Activated T-cell treated with anti-CD3 and anti-CD28 coated beads, Interleukin-2, amount 50 U/mL, for 72 hours (primary cell): ENCODE results near the gene TJP2. TPM values are rescaled to one million over a fixed set of nuclear protein-coding genes. Genes with fewer than 3 reads are reported as not detected.

Experiments used
- ATAC-seq, 2 donors: fragments of 150-1000 bp; cut with Tn5 transposase; replicated peaks in 1 of 2; 2 replicates each; pipeline ENCODE4 v1.10.0; 2021; ENCODE audit warnings: moderate library complexity in 2 of 2, mild to moderate bottlenecking in 1 of 2
- DNase-seq, 2 donors: peaks; one replicate each; pipeline ENCODE4 v3.0.0; 2021 to 2022; ENCODE audit warnings: mixed read lengths in 1 of 2
- H3K27ac Mint-ChIP-seq: one replicate; pipeline ENCODE4 v1.8.0; 2022; ENCODE audit warnings: mild to moderate bottlenecking, moderate library complexity, mixed read lengths
- H3K27me3 Mint-ChIP-seq: one replicate; pipeline ENCODE4 v1.8.0; 2022; ENCODE audit warnings: low read depth, mixed read lengths
- H3K36me3 Mint-ChIP-seq, 2 donors: one replicate each; pipeline ENCODE4 v1.8.0; 2022; ENCODE audit warnings: mixed read lengths in 2 of 2, mild to moderate bottlenecking in 1 of 2; ENCODE audit not compliant: insufficient read depth in 2 of 2
- H3K4me1 Mint-ChIP-seq: one replicate; pipeline ENCODE4 v1.8.0; 2022; ENCODE audit warnings: low read depth, mixed read lengths
- H3K4me3 Mint-ChIP-seq, 2 donors: one replicate each; pipeline ENCODE4 v1.8.0; 2022; ENCODE audit warnings: mild to moderate bottlenecking in 2 of 2, mixed read lengths in 2 of 2, moderate library complexity in 2 of 2
- H3K9me3 Mint-ChIP-seq, 2 donors: one replicate each; pipeline ENCODE4 v1.8.0; 2022; ENCODE audit warnings: mixed read lengths in 2 of 2
- total RNA-seq, 2 donors: library from RNA; stranded (reverse); gene quantifications; one replicate each; pipeline ENCODE4 v1.2.3, GENCODE V29; 2022

Gene TJP2
- total RNA-seq, 2 donors from 2014 or later, result 31.1 to 33.8 TPM

DNA sequence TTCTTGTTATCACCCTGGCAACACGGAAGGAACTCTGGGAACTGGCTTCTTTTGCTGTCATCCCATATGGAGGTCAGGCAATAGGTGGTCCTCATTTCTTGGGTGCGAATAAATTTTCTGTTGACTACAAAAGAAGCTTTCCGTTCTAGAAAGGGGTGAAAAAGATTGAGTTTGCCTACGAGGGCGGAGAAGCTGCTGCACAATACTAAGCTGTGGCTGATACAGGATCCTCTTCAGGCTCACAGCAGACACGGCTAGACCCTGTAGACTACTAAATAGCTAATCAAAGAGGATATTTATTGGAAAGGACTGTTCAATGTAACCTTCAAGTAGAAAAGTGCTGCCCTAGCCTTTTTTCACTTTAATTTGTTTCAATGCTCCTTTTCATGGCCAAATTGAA, 58.1 kb downstream of the TJP2 start:
- H3K4me3 Mint-ChIP-seq, result no peak overlapping the region
- DNase-seq (no peak), ATAC-seq (no peak)
- no peaks in the 10 kb centered on the region for H3K4me1 Mint-ChIP-seq
- H3K36me3 Mint-ChIP-seq, result peaks cover 0 to 5% of the 10 kb centered on the region in 2 donors
- no peaks in the 10 kb centered on the region for H3K9me3 Mint-ChIP-seq
- H3K27me3 Mint-ChIP-seq, result no peaks in the 10 kb centered on the region
- no peak overlapping the region for H3K27ac Mint-ChIP-seq

DNA sequence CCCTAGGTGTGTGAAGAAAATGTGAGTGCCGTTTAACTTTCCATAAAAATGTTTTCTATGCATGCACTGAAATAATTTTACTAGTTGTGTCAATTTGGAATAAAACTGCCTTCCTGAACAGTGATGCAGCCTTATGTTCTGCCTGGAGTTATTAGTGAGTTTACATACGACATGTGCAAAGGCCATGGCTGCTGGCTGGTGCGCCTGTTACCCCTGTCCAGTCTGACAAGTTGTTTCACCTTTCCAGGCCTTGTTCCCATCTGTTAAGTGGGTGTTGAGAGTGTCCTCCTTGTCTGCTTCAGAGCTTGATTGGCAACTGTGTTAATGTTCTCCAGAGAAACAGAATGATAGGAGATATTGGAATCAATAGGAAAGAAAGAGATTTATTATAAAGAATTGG, 60.6 kb downstream of the TJP2 start:
- H3K4me1 Mint-ChIP-seq, result no peaks in the 10 kb centered on the region
- ATAC-seq (no peak), DNase-seq (no peak)
- no peaks in the 10 kb centered on the region for H3K27me3 Mint-ChIP-seq
- no peak overlapping the region for H3K27ac Mint-ChIP-seq
- peaks cover 1 to 2% of the 10 kb centered on the region in 2 donors for H3K36me3 Mint-ChIP-seq
- H3K9me3 Mint-ChIP-seq, result no peaks in the 10 kb centered on the region
- no peak overlapping the region for H3K4me3 Mint-ChIP-seq

DNA sequence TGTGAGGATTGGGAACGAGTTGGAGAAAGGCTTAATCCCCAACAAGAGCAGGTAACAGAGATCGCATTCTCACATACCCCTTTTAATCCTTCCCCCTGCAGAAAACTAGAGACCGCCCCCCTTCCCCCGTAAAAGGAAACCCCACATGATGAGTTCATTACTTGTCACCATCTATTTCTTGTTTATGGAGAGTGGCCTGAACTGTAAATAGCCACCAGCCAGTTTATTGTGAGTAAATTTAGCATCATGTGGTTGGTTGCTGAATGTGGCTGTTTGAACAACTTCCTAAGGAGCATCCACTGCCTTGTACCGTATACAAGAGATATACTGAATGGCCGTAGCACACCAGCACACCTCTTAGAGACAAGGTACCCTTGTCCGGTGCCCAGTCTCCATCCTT, 62.1 kb downstream of the TJP2 start:
- Mint-ChIP-seq H3K27me3 (no peaks in the 10 kb centered on the region), H3K36me3 (peaks cover 0 to 2% of the 10 kb centered on the region in 2 donors), H3K4me3 (no peak overlapping the region), H3K4me1 (no peaks in the 10 kb centered on the region), H3K9me3 (no peaks in the 10 kb centered on the region), H3K27ac (no peak overlapping the region)
- ATAC-seq (no peak), DNase-seq (no peak)

- no peaks in the 10 kb centered on the region for H3K9me3 Mint-ChIP-seq
- peaks cover 0 to 2% of the 10 kb centered on the region in 2 donors for H3K36me3 Mint-ChIP-seq
- DNase-seq (no peak), ATAC-seq (no peak)
- H3K4me1 Mint-ChIP-seq, result no peaks in the 10 kb centered on the region
- no peak overlapping the region for H3K4me3 Mint-ChIP-seq
- no peaks in the 10 kb centered on the region for H3K27me3 Mint-ChIP-seq
- H3K27ac Mint-ChIP-seq, result no peak overlapping the region
Observed at GRCh38 chr9:69237702-69238295, 63.7 kb downstream of the TJP2 start.

- no peak overlapping the region for H3K4me3 Mint-ChIP-seq
- H3K9me3 Mint-ChIP-seq, result no peaks in the 10 kb centered on the region
- no peaks in the 10 kb centered on the region for H3K4me1 Mint-ChIP-seq
- no peaks in the 10 kb centered on the region for H3K27me3 Mint-ChIP-seq
- DNase-seq, result no peak
- no peak for ATAC-seq
- peaks cover 0 to 3% of the 10 kb centered on the region in 2 donors for H3K36me3 Mint-ChIP-seq
- no peak overlapping the region for H3K27ac Mint-ChIP-seq
Observed at GRCh38 chr9:69243116-69243515, 69.0 kb downstream of the TJP2 start.

DNA sequence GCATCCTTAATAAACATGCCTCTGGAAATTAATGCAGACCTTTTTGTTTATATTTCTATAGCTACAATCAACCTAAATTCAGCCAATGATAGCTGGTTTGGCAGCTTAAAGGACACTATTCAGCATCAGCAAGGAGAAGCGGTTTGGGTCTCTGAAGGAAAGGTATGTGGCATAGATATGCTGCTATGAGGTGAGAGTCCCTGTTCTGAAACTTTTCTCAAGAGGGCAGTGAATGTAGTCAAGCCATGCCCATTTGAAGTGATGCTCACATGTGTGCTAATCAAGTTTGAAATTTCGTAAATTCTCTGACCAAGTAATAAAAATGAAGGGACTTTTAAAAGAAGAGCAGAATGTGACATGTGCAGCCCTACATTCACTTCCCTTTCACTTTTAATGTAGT, 72.6 kb downstream of the TJP2 start:
- Mint-ChIP-seq H3K9me3 (no peaks in the 10 kb centered on the region), H3K27me3 (no peaks in the 10 kb centered on the region), H3K4me3 (no peak overlapping the region), H3K27ac (no peak overlapping the region), H3K36me3 (peaks cover 0 to 3% of the 10 kb centered on the region in 2 donors), H3K4me1 (no peaks in the 10 kb centered on the region)
- ATAC-seq (no peak), DNase-seq (no peak)

DNA sequence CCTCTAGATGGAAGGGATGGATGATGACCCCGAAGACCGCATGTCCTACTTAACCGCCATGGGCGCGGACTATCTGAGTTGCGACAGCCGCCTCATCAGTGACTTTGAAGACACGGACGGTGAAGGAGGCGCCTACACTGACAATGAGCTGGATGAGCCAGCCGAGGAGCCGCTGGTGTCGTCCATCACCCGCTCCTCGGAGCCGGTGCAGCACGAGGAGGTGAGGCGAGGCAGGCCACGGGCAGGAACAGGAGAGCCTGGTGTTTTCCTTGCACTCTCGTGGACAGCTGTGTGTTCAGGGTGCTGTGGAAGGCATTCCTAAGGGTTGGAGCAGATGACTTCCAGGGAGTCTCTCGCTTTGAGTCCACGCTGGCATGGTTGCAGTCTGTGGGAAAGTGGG, 73.9 kb downstream of the TJP2 start:
- Mint-ChIP-seq H3K9me3 (no peaks in the 10 kb centered on the region), H3K27me3 (no peaks in the 10 kb centered on the region), H3K27ac (no peak overlapping the region), H3K4me3 (no peak overlapping the region), H3K36me3 (peaks cover 0 to 3% of the 10 kb centered on the region in 2 donors), H3K4me1 (no peaks in the 10 kb centered on the region)
- ATAC-seq, result no peak
- DNase-seq, result no peak

DNA sequence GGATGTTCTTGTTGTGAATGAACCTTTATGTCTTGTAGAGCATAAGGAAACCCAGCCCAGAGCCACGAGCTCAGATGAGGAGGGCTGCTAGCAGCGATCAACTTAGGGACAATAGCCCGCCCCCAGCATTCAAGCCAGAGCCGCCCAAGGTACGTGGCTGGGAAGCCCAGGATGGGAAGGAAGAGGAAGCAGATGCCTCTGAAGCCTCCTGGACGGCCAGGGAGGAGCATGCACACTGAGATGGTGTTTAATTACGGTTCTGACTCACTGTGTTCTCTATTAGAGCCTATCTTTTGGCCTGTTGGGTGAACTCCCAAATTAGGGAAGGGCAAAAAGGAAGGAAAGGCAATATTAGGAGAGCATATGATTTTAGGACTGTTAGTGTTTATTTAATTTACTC, 75.3 kb downstream of the TJP2 start:
- Mint-ChIP-seq H3K27me3 (no peaks in the 10 kb centered on the region), H3K36me3 (peaks cover 0 to 3% of the 10 kb centered on the region in 2 donors), H3K4me3 (no peak overlapping the region), H3K27ac (no peak overlapping the region), H3K4me1 (no peaks in the 10 kb centered on the region), H3K9me3 (no peaks in the 10 kb centered on the region)
- ATAC-seq, result no peak
- DNase-seq, result no peak

DNA sequence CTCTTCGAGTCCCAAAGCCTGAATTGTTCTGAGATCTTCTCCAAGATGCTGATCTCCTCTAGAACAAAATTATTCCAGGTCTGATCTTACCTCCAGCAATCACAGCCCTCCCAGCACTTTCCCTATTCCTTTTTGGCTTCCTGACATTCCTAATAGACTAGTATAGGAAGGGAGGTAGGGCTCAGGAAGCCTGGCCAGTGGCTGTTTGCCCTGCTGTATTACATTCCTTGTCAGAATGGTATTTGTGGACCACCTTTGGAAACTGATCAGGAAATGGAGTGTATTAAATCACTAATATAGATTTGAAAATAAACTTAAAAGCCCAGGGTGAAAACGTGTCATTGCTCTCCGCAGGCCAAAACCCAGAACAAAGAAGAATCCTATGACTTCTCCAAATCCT, 76.6 kb downstream of the TJP2 start:
- Mint-ChIP-seq H3K27me3 (no peaks in the 10 kb centered on the region), H3K36me3 (peaks cover 0 to 3% of the 10 kb centered on the region in 2 donors), H3K9me3 (no peaks in the 10 kb centered on the region), H3K27ac (no peak overlapping the region), H3K4me3 (no peak overlapping the region), H3K4me1 (no peaks in the 10 kb centered on the region)
- ATAC-seq (no peak), DNase-seq (no peak)

DNA sequence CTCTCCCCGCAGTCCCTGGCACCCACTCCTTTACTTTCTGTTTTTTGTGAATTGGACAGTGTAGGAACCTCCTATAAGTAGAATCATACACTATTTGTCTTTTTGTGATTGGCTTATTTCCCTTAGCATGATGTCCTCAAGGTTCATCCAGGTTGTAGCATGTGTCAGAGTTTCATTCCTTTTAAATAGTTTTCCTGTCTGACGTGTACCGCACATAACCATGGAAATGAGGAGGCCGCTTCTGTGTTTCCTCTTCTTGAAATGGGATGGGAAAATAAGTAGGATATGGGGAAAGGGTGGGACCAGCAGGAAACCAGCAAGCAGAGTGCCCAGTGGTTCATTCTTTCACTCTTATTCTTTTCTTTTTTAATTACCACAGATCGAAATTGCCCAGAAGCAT, 78.4 kb downstream of the TJP2 start:
- H3K27me3 Mint-ChIP-seq, result no peaks in the 10 kb centered on the region

GRCh38 chr9:69253057-69253456, 79.0 kb downstream of the TJP2 start:
- Mint-ChIP-seq H3K4me1 (no peaks in the 10 kb centered on the region), H3K4me3 (no peak overlapping the region), H3K27ac (no peak overlapping the region), H3K9me3 (no peaks in the 10 kb centered on the region), H3K27me3 (no peaks in the 10 kb centered on the region), H3K36me3 (no peaks in the 10 kb centered on the region)
- DNase-seq (no peak), ATAC-seq (no peak)

More for the DNA sequence above, 78.4 kb downstream of the TJP2 start:
- DNase-seq (no peak), ATAC-seq (no peak)
- H3K36me3 Mint-ChIP-seq, result no peaks in the 10 kb centered on the region
- no peaks in the 10 kb centered on the region for H3K4me1 Mint-ChIP-seq
- no peaks in the 10 kb centered on the region for H3K9me3 Mint-ChIP-seq
- H3K4me3 Mint-ChIP-seq, result no peak overlapping the region
- no peak overlapping the region for H3K27ac Mint-ChIP-seq

- Mint-ChIP-seq H3K27me3 (no peaks in the 10 kb centered on the region), H3K27ac (no peak overlapping the region), H3K36me3 (no peaks in the 10 kb centered on the region), H3K4me3 (no peak overlapping the region), H3K9me3 (no peaks in the 10 kb centered on the region), H3K4me1 (no peaks in the 10 kb centered on the region)
- DNase-seq (no peak), ATAC-seq (no peak)
Observed at GRCh38 chr9:69254223-69254622, 80.1 kb downstream of the TJP2 start.

DNA sequence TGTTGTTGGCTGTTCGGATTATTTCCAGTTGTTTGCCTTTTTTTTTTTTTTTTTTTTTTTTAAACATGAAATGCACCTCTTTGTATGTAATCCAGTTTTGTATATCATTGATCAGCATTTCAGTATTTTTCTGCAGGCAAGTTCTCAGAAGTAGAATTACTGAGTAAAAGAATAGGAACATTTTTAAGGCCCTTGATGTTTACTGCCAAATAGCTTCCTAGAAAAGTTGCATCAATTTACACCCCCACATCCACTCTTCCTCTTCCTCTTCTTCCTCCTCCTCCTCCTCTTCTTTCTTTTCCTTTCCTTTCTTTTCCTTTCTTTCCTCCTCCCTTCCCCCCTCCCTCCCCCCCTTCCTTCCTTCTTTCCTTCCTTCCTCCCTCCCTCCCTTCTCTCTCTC, 81.5 kb downstream of the TJP2 start:
- ATAC-seq, result no peak
- no peak overlapping the region for H3K27ac Mint-ChIP-seq

DNA sequence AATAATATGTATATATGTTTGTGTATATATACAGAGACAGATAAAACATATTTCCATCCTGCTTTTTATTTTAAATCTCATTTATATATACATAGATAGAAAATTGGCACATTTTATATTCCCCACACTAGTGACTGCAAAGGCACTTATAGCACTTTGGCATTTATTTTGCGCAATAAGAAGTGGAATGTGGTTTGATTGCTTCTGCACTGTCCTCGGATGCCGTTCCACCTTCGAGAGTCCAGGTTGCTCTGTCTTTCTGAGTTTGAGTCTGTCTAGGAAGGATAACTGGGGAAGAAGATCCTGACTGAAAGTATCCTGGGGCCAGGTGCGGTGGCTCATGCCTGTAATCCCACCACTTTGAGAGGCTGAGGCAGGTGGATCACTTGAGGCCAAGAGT, 84.5 kb downstream of the TJP2 start:
- H3K27me3 Mint-ChIP-seq, result peaks cover 5% of the 10 kb centered on the region
- ATAC-seq, result no peak
- no peak overlapping the region for H3K27ac Mint-ChIP-seq
- H3K36me3 Mint-ChIP-seq, result no peaks in the 10 kb centered on the region
- H3K4me1 Mint-ChIP-seq, result no peaks in the 10 kb centered on the region
- no peaks in the 10 kb centered on the region for H3K9me3 Mint-ChIP-seq
- no peak for DNase-seq
- H3K4me3 Mint-ChIP-seq, result no peak overlapping the region

More for the DNA sequence above, 81.5 kb downstream of the TJP2 start:
- Mint-ChIP-seq H3K9me3 (no peaks in the 10 kb centered on the region), H3K4me1 (no peaks in the 10 kb centered on the region), H3K4me3 (no peak overlapping the region), H3K27me3 (no peaks in the 10 kb centered on the region), H3K36me3 (no peaks in the 10 kb centered on the region)
- DNase-seq, result no peak
